Measurements from ENCODE around the gene APOH.

DNA sequence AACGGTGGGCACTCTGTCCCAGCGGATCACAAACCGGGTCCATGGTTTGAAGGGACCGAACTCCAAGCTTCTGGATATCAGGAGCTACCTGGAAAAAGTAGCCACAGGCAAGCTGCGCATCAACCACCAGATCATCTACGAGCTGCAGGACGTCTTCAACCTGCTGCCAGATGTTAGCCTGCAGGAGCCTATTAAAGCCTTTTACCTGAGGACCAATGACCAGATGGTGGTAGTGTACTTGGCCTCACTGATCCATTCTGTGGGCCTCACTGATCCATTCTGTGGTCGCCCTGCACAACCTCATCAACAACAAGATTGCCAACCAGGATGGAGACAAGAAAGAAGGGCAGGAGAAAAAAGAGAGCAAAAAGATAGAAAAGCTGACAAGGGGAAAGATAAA is 31.0 kb downstream of the APOH start:
- TF ChIP-seq CTCF (IDR thresholded peaks at IDR 0.05) (no peak), POLR2A (IDR thresholded peaks at IDR 0.05) (no peak), POLR2AphosphoS5 (IDR thresholded peaks at IDR 0.05) (no peak)
